ENCODE results near the gene PRTG. TPM values are rescaled to one million over a fixed set of nuclear protein-coding genes. Genes with fewer than 3 reads are reported as not detected.

PRTG gene
- total and polyA plus RNA-seq, 12 donors, result 0.29 to 1.9 (median 0.86) TPM

DNA sequence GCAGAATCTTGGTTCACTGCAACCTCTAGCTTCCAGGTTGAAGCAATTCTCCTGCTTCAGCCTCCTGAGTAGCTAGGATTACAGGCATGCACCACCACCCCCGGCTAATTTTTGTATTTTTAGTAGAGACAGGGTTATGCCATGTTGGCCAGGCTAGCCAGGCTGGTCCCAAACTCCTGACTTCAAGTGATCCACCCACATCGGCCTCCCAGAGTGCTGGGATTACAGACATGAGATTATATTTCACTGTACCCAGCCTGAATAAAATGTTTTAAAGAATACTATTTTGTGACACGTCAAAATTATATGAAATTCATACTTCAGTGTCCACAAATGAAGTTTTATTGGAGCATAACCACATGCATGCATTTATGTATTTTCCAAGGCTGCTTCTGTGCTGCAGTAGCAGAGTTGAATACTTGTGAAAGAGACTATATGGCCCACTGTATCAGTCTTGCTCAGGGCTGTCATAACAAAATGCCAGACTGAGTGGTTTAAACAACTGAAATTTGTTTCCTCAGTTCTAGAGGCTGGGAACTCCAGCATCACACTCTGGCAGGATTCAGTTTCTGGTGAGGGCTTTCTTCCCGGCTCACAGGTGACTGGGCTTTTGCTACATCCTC is 77.2 kb downstream of the PRTG start:
- Histone ChIP-seq H3K27me3 (no peaks in the 10 kb centered on the region), H3K4me1 (no peaks in the 10 kb centered on the region), H3K27ac (no peak overlapping the region), H3K9me3 (no peaks in the 10 kb centered on the region), H3K36me3 (no peaks in the 10 kb centered on the region), H3K4me3 (no peak overlapping the region)
- WGBS, 2 donors, result 93 to 97% methylated on average over 4 of the region's 4 CpGs
- no peak for ATAC-seq
- TF ChIP-seq, protein P1, sequence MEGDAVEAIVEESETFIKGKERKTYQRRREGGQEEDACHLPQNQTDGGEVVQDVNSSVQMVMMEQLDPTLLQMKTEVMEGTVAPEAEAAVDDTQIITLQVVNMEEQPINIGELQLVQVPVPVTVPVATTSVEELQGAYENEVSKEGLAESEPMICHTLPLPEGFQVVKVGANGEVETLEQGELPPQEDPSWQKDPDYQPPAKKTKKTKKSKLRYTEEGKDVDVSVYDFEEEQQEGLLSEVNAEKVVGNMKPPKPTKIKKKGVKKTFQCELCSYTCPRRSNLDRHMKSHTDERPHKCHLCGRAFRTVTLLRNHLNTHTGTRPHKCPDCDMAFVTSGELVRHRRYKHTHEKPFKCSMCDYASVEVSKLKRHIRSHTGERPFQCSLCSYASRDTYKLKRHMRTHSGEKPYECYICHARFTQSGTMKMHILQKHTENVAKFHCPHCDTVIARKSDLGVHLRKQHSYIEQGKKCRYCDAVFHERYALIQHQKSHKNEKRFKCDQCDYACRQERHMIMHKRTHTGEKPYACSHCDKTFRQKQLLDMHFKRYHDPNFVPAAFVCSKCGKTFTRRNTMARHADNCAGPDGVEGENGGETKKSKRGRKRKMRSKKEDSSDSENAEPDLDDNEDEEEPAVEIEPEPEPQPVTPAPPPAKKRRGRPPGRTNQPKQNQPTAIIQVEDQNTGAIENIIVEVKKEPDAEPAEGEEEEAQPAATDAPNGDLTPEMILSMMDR (IDR thresholded peaks at IDR 0.05), result no peak
- DNase-seq, result no peak
- intact Hi-C loops (cut with DNase I), result no loop called here

- no peaks in the 10 kb centered on the region for H3K4me1 ChIP-seq
- no peaks in the 10 kb centered on the region for H3K9me3 ChIP-seq
- no peaks in the 10 kb centered on the region for H3K27me3 ChIP-seq
- H3K36me3 ChIP-seq, result no peaks in the 10 kb centered on the region
- intact Hi-C loops (cut with DNase I), result no loop called here
- no peak overlapping the region for H3K27ac ChIP-seq
- TF ChIP-seq, protein P1 (IDR thresholded peaks at IDR 0.05), result no peak
- ATAC-seq, result no peak
- no peak overlapping the region for H3K4me3 ChIP-seq
- DNase-seq, result no peak
Measured at GRCh38 chr15:55661428-55661827, 81.5 kb downstream of the PRTG start.

DNA sequence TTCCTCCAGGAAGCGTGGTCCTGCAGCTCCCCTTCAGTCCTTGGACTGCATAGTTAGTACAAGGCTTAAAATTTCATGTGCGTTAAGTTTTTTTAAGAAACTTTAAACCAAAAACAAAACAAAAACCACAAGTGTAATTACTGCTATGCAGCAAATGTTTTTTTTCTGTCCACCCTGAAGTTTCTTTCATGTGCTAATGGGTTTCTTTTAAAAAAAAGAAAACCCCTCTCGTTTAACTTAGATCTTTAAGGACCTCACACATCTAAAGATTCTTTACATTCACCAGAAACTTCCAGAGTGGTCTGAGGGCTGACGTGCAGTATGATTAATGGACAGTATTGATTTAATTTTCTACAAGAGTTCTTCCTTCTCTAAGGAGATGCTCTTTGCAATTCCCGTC is 82.8 kb downstream of the PRTG start:
- no peaks in the 10 kb centered on the region for H3K4me1 ChIP-seq
- WGBS, 2 donors, result 87 to 95% methylated on average over 5 of the region's 5 CpGs
- ATAC-seq (no peak), DNase-seq (no peak)
- intact Hi-C loops (cut with DNase I), result no loop called here
- H3K27ac ChIP-seq, result no peak overlapping the region
- H3K36me3 ChIP-seq, result no peaks in the 10 kb centered on the region
- H3K9me3 ChIP-seq, result no peaks in the 10 kb centered on the region
- H3K4me3 ChIP-seq, result no peak overlapping the region
- TF ChIP-seq, protein P1 (IDR thresholded peaks at IDR 0.05), result no peak
- no peaks in the 10 kb centered on the region for H3K27me3 ChIP-seq

DNA sequence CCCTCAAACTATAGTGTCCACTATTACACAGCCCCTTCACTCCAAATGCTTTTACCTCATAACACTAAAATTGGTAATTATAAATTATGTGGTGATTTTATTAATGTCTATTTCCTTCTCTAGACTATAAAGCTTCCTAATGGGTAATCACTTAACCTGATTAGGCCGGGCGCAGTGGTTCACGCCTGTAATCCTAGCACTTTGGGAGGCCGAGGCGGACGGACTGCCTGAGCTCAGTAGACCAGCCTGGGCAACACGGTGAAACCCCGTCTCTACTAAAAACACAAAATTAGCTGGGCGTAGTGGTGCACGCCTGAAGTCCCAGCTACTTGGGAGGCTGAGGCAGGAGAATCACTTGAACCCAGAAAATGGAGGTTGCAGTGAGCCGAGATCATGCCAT is 83.5 kb downstream of the PRTG start:
- TF ChIP-seq, protein P1 (IDR thresholded peaks at IDR 0.05), result no peak
- intact Hi-C loops (cut with DNase I), result no loop called here

More for the DNA sequence above, 83.5 kb downstream of the PRTG start:
- Histone ChIP-seq H3K36me3 (no peaks in the 10 kb centered on the region), H3K27ac (no peak overlapping the region), H3K4me3 (no peak overlapping the region), H3K4me1 (no peaks in the 10 kb centered on the region), H3K27me3 (no peaks in the 10 kb centered on the region), H3K9me3 (no peaks in the 10 kb centered on the region)
- DNase-seq (no peak), ATAC-seq (no peak)
- WGBS, 2 donors, result 97 to 98% methylated on average over 11 of the region's 11 CpGs
